Spleen (tissue), 7 donors: ENCODE data around the gene CLDN4.

Source experiments
- CTCF ChIP-seq, 11 experiments: fragments of 200-600 bp in 7 of 11; fragments of 450-650 bp in 4 of 11; sonication (generic) in 4 of 11; IDR thresholded peaks in 8 of 11; conservative IDR thresholded peaks in 3 of 11; 1 replicate in 7 of 11; 2 replicates in 4 of 11; pipeline versions ENCODE4 v1.4.0 to v1.8.0; 2016 to 2021; ENCODE audit warnings: antibody characterized with exemption in 11 of 11, inconsistent platforms in 4 of 11, mild to moderate bottlenecking in 1 of 11
- POLR2A ChIP-seq, 3 donors: fragments of 450-650 bp; IDR thresholded peaks; one replicate each; pipeline ENCODE4 v1.5.1; 2017; ENCODE audit warnings: antibody characterized with exemption in 3 of 3, mild to moderate bottlenecking in 1 of 3
- donor health status: DM: no; HTN: no; CAD: no; lungs with moderate emphysema.
- donor health status: DM: no; HTN: no; CAD: no.
- donor health status: DM: no; HTN: no; CAD: no.

- no peak for TF ChIP-seq CTCF (IDR thresholded peaks at IDR 0.05 in 8 of 11, conservative IDR thresholded peaks at IDR 0.05 in 3 of 11)
- TF ChIP-seq POLR2A (IDR thresholded peaks at IDR 0.05), result no peak
Observed at GRCh38 chr7:73844131-73844547, 13.3 kb downstream of the CLDN4 start.
